ENCODE data around the gene SPART. TPM values are rescaled to one million over a fixed set of nuclear protein-coding genes. Genes with fewer than 3 reads are reported as not detected.

The SPART gene
- total RNA-seq, 1 experiment from 2014 or later: 60.6 TPM

GRCh38 chr13:36344173-36344572 lies 2.0 kb downstream of the SPART start:
- Histone ChIP-seq H2BK15ac (ENCODE audit: low read depth, low read length) (no peak overlapping the region), H3K9me3 (ENCODE audit: control insufficient read depth, low read depth, low read length) (no peaks in the 10 kb centered on the region), H3K79me2 (ENCODE audit: insufficient read depth, low read length) (peaks cover 20% of the 10 kb centered on the region; the same call in 1 of the 2 replicates), H3K9ac (ENCODE audit: extremely low read depth, insufficient read length, low read length) (no peak overlapping the region), H2BK120ac (ENCODE audit: low read depth, low read length, poor library complexity, severe bottlenecking) (no peak overlapping the region), H4K91ac (ENCODE audit: insufficient read length, low read depth, low read length) (no peak overlapping the region), H3K79me1 (ENCODE audit: insufficient read depth, low read depth, low read length, poor library complexity, severe bottlenecking) (peaks cover 2% of the 10 kb centered on the region), H3K23me2 (ENCODE audit: insufficient read length, low read depth, low read length, poor library complexity, severe bottlenecking) (peaks cover 8% of the 10 kb centered on the region), H4K8ac (replicated peaks; ENCODE audit: insufficient read length, low read depth, low read length) (no peak overlapping the region), H3K23ac (ENCODE audit: insufficient read length, low read depth, low read length) (no peak overlapping the region), H3K4ac (ENCODE audit: low read depth, low read length) (no peak overlapping the region), H2BK12ac (ENCODE audit: insufficient read length, low read depth, low read length) (no peak overlapping the region), H2BK20ac (ENCODE audit: low read depth, low read length, poor library complexity, severe bottlenecking) (no peak overlapping the region), H4K20me1 (ENCODE audit: control insufficient read depth, insufficient read depth, insufficient read length) (no peaks in the 10 kb centered on the region), H3K14ac (ENCODE audit: insufficient read depth, low read length) (no peak overlapping the region), H3K27me3 (ENCODE audit: insufficient read depth, low read length) (no peaks in the 10 kb centered on the region), H3T11ph (ENCODE audit: low read length) (no peak overlapping the region), H2AK5ac (ENCODE audit: insufficient read length, low read length) (peak overlapping the region; percentile 83), H3K4me1 (ENCODE audit: insufficient read depth, low read length) (no peaks in the 10 kb centered on the region), H3K18ac (ENCODE audit: insufficient read length, low read depth, low read length) (no peak overlapping the region), H3K27ac (ENCODE audit: insufficient read length, low read depth, low read length) (no peak overlapping the region), H3K4me2 (ENCODE audit: insufficient read depth, insufficient read length, low read length) (peak overlapping the region; percentile 53), H2BK5ac (ENCODE audit: insufficient read length, low read length) (no peak overlapping the region), H3K56ac (ENCODE audit: insufficient read length, low read depth, low read length) (no peak overlapping the region), H4K5ac (ENCODE audit: insufficient read length, low read depth, low read length) (no peak overlapping the region), H2AFZ (ENCODE audit: low read length) (no peak overlapping the region)
- no peak for TF ChIP-seq CTCF (conservative IDR thresholded peaks at IDR 0.05)
- Mint-ChIP-seq H3K27ac (no peak overlapping the region), H3K9me3 (no peaks in the 10 kb centered on the region), H3K36me3 (ENCODE audit: insufficient read depth in 1 of 3, low read depth in 3 of 3) (peaks cover 0 to 3% (median 0%) of the 10 kb centered on the region in 3 experiments; a peak in 2 of 7 replicates), H3K27me3 (ENCODE audit: low read depth) (no peaks in the 10 kb centered on the region), H3K4me3 (peak overlapping the region in 1 of 2 experiments; percentile 86; a peak in 2 of 5 replicates), H3K4me1 (peaks cover 19 to 39% of the 10 kb centered on the region in 2 experiments)
- no peak for DNase-seq
- no CpG with 5 or more reads among the region's 6 CpGs for WGBS (ENCODE audit: extremely low coverage, insufficient read length, low lambda C conversion rate)

Data from H9 (cell line).